GM18502 (cell line): ENCODE data around the gene KCNIP4.

Source experiments
- ATAC-seq: cut with Tn5 transposase; IDR thresholded peaks from one replicate; pipeline ENCODE4 v1.9.1; 2021; ENCODE audit warnings: mild to moderate bottlenecking; ENCODE audit not compliant: unreplicated experiment, poor library complexity

The KCNIP4 gene

DNA sequence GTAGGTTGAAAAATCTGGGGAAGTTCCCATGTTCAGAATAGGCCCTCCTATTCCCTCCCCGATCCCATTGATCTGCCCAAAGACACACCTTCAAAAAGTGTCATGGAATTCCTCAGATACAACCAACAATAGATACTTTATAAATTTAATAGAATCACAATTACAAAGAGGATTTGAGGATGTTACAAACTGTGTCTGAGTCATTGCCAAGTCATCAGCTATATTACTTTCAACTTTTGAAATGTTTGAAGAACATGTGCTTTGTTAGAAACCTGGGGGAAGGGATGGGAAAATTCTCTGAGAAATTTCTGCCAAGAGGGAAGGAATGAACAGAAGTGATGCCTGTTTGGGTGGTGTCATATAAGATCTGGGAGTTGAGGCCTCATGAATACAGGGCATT lies 46.7 kb downstream of the KCNIP4 start:
- ATAC-seq: no peak

GRCh38 chr4:21901281-21901680 lies 47.3 kb downstream of the KCNIP4 start:
- ATAC-seq: no peak

DNA sequence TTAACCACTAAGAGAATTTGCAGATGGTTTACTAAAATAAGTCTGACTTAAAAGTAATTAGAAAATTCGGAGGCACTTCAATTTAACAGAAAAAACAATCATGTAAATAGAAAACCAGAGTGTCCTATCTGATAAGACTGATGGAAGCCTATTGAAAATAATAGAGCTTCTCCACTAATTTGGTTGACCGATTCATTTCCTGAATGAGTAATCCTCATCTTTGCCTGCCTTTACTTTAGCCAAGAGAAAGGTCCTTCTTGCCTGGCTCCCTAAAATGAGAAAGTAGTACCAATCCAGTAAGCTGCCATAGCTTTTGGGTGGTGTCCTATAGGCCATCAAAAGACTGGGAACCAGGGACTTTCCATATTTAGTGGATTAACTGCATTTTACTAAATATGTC lies 48.4 kb downstream of the KCNIP4 start:
- ATAC-seq: no peak

GRCh38 chr4:21898101-21898500 lies 50.5 kb downstream of the KCNIP4 start:
- no peak for ATAC-seq

DNA sequence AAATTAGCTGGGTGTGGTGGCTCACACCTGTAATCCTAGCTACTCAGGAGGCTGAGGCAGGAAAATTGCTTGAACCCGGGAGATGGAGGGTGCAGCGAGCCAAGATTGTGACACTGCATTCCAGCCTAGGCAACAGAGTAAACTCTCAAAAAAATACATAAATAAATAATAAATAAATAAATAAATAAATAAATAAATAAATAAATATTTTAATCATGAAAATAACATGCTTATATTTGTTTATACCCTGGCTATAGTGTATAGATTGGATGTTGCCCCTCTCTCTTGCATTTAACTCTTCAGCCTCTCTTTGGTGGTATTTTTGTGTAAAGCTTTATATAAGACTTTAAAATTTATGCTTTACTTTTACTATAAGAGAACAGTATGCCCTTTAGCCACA lies 51.8 kb downstream of the KCNIP4 start:
- no peak for ATAC-seq

GRCh38 chr4:21893136-21893535 lies 55.4 kb downstream of the KCNIP4 start:
- ATAC-seq: no peak

GRCh38 chr4:21890231-21890630 lies 58.3 kb downstream of the KCNIP4 start:
- ATAC-seq: no peak

DNA sequence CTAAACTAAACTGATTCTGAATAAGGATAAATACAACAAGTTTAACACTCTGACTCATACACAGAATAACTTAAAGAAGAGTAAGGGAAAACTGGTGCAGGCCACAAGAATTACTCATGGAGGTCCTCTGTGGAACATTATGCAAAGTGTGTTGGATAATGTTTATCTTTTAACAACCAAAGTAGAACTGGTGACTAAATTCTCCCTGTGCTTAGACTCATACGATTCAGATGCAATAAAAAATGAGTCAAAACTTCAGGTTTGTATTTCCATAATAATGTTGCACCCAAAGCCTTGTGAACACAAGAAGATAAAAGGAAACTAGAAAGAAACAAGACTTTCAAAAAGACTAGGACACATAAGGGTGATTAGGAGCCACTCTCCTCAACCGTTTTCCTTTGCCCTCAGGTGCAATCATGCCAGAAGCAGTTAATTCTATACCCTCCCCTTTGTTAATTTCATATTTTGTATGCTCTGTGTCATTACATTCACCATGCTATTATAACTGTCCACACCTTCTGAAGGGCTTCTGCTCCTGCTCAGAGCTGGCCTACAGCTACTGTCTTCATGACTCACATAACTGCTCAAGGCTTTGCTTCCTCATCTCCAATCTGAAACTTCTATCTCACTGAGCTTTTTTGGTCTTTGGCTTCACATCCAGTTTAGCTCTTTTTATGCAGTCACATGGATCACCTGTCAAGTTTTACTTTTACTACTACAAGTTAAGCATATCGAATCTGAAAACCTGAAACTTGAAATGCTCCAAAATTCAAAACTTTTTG lies 60.2 kb downstream of the KCNIP4 start:
- no peak for ATAC-seq

GRCh38 chr4:21887481-21887880 lies 61.1 kb downstream of the KCNIP4 start:
- ATAC-seq: no peak

- ATAC-seq: no peak
Observed at GRCh38 chr4:21885770-21886169, 62.8 kb downstream of the KCNIP4 start.

- no peak for ATAC-seq
Observed at GRCh38 chr4:21885241-21885640, 63.3 kb downstream of the KCNIP4 start.

GRCh38 chr4:21884615-21885014 lies 64.0 kb downstream of the KCNIP4 start:
- ATAC-seq: no peak

- no peak for ATAC-seq
Observed at GRCh38 chr4:21882051-21882839, 66.3 kb downstream of the KCNIP4 start.

GRCh38 chr4:21879187-21879586 lies 69.4 kb downstream of the KCNIP4 start:
- ATAC-seq: no peak

DNA sequence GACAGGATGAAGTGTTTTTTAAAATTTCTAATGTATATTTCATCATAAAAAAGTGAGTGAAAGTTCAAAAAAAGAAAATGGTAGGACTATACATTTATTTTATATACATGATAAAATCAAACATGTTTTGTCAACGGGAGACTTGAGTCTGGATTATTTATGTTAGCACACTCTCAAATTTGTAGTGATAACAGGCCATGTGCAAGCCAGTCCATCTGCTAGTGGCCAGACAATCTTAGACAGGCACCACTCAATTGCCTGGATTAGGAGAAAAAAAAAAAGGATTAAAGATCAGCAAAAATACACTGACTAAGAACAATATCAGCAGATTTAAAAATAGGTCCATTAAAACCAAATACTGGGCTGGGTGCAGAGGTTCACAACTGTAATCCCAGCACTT lies 71.9 kb downstream of the KCNIP4 start:
- ATAC-seq: no peak

GRCh38 chr4:21873145-21873544 lies 75.4 kb downstream of the KCNIP4 start:
- ATAC-seq: no peak

DNA sequence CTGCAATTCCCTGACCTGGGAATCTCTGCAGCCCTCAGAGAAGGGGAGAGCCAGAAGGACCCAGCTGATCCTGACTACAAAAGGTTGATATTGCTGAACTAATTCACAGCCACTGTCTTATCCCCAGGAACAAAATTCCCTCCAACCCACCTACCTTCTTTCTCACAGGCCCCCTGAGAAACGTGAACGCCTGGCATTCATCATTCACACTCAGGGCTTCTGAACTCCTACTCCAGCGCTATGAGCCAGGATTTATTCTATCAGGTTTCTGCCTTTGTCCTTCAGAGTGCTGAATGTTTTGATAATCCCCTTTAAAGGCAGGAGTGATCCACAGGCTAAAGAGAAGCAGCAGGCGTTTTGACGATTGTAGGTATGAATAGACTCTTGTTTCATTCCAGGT lies 76.5 kb downstream of the KCNIP4 start:
- no peak for ATAC-seq

DNA sequence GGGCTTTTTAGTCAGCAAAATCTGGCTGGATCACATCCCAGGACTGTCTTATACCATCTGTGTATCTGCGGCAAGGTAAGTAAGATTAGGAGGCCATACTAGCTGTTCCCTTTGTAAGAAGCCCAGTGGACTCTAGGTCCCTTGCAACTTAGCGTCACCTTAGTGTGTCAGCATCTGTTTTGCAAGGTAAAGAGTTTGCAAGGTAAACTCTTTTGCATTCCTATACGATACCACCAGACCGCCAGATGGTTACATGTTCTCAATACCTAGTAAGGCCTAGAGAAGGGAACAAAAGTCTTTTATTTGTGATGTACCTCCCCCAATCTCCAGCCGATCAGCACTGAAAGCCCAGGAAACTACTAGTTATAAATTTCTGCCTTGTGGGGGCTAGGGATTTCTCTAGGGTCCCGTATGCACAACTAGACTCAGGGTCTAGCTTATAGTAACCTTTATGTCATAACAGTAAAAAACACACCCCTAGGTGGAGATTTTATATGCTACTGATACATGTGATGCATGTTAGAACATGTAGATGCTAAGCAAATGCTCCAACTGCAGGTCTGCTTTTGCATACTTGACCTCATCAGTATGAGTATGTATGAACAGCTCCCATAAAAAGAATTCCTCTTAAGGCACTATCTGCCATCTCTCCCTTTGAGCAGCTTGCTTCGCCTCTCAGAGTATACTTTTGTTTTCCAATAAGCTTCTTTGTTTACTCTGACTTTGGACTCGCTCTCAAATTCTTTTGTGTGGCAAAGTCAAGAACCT lies 78.4 kb downstream of the KCNIP4 start:
- no peak for ATAC-seq

DNA sequence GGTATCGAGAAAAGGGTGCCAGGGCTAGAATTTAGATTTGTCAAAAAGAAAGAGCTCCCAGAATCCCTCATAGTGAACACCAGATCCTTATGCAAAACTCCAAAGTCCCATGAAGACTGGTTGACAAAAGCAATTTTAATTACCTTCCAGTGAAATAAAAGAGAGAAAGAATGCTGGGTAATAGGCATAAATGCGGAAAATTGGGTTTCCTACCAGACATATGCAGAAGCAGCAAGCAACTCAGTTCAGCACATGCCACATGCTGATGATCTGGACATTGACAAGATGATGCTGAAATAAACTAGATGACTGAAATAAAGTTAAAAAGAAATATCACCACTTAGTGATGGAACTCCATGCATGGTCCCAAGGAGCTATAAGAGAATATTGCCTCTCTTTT lies 83.9 kb downstream of the KCNIP4 start:
- no peak for ATAC-seq

GRCh38 chr4:21862917-21863316 lies 85.7 kb downstream of the KCNIP4 start:
- no peak for ATAC-seq

DNA sequence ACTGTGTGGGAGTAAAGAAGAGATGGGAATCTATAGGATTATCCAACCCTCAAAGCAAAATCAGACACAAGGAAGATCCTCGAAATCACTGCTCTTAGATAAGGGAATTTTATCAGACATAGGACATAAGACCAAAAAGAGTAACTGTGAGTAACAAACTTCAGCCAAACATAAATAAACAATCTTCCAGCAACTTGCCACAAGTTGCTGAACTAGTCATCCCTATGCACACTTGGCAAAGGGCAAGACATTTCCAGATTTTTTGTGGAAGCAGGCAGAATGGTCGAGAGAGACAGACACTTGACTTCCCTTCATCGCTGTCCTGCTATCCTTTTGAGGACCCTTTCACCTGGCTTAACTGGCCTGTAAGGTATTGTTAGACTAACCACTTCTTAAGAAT lies 89.6 kb downstream of the KCNIP4 start:
- no peak for ATAC-seq
